HUES6 (cell line): ENCODE measurements around the gene CDH22.

Source experiments
- H3K27ac ChIP-seq: 2 replicates; pipeline ENCODE4 v1.7.0; 2013; ENCODE audit warnings: low read depth, mild to moderate bottlenecking, low read length, inconsistent platforms
- H3K27me3 ChIP-seq: 2 replicates; pipeline ENCODE4 v1.6.1; 2013; ENCODE audit warnings: low read length; ENCODE audit not compliant: control insufficient read depth, insufficient read depth
- H3K36me3 ChIP-seq: 2 replicates; pipeline ENCODE4 v1.6.1; 2013; ENCODE audit warnings: low read length; ENCODE audit not compliant: control insufficient read depth, insufficient read depth
- H3K4me1 ChIP-seq: 2 replicates; pipeline ENCODE4 v1.6.1; 2013; ENCODE audit warnings: low read length; ENCODE audit not compliant: control insufficient read depth, insufficient read depth
- H3K4me3 ChIP-seq: 2 replicates; pipeline ENCODE4 v1.5.1; 2013; ENCODE audit warnings: low read depth, low read length
- H3K9ac ChIP-seq: one replicate; pipeline ENCODE4 v1.6.1; 2013; ENCODE audit warnings: mild to moderate bottlenecking, low read length
- H3K9me3 ChIP-seq: 2 replicates; pipeline ENCODE4 v1.6.1; 2013; ENCODE audit warnings: low read depth, low read length; ENCODE audit not compliant: control insufficient read depth, insufficient read depth

The CDH22 gene

DNA sequence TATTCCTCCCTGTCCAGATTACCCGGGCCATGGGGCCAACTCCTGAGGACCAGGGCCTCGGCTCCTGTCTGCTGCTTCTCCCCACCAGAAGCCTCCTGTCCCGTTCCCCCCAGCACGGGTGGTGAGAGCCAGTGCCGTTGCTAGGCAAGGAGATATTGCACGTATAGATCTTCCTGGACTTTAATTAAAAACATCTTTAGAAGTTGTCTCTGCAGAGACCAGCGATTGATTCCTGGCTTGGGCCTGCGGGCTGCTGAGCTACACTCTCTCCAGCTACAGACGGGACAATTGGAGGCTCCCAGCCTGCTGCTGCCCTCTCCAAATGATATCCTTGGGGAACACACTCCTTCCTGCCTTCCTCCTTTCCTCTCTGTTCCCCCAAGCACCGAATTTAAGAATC lies 74.6 kb downstream of the CDH22 start:
- H3K9me3 ChIP-seq = no peaks in the 10 kb centered on the region
- H3K9ac ChIP-seq = no peak overlapping the region
- no peaks in the 10 kb centered on the region for H3K36me3 ChIP-seq
- H3K4me3 ChIP-seq = no peak overlapping the region
- H3K27me3 ChIP-seq = peaks cover 13% of the 10 kb centered on the region; the same call in 1 of the 2 replicates
- peaks cover 6% of the 10 kb centered on the region for H3K4me1 ChIP-seq
- H3K27ac ChIP-seq = no peak overlapping the region

DNA sequence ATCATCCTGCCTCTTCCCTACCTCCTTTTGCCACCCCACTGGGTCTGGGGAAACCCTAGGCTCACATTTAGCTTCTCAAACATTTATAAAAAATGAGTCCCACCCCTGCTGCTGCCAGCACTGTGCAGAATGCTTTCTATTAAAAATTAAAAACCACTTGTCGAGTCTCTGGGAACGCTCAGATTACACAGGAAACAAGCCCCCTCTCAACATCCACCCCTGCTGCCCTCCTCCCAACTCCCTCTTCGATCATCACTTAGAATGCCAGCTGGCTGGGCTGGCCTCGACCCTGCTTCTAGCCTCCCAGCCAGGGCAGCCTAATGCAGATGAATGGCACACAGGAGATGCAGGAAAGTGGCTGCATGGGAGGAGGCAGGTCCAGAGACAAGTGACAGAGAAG lies 75.8 kb downstream of the CDH22 start:
- no peaks in the 10 kb centered on the region for H3K36me3 ChIP-seq
- H3K27me3 ChIP-seq = peaks cover 18% of the 10 kb centered on the region; the same call in 1 of the 2 replicates
- no peak overlapping the region for H3K9ac ChIP-seq
- H3K4me1 ChIP-seq = peaks cover 6% of the 10 kb centered on the region
- no peak overlapping the region for H3K4me3 ChIP-seq
- no peak overlapping the region for H3K27ac ChIP-seq
- H3K9me3 ChIP-seq = no peaks in the 10 kb centered on the region

DNA sequence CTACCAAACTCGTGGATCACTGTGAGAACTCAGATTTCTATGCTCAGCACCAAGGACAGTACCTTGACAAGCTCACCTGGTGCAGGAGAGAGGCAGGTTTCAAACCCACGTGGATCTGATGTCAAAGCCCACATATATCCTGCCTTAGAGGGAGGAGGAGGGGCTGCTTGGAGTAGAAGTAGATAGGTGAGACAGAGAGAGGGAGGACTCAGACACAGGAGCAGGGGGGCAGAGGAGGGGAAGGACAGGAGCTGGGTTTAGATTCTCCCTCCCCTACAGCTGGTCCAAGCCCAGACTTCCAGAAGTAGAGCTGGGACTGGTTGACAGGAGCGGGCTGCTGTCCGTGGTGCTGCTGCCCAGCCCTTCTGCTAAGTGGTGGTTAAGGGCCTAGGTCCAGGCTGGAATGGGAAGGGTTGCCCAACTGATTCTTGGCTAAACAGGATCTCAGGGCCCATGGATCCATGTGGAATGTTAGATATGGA lies 77.5 kb downstream of the CDH22 start:
- Histone ChIP-seq H3K4me3 (no peak overlapping the region), H3K9me3 (no peaks in the 10 kb centered on the region), H3K9ac (no peak overlapping the region), H3K27ac (no peak overlapping the region), H3K27me3 (peaks cover 18% of the 10 kb centered on the region; the same call in 1 of the 2 replicates), H3K4me1 (peaks cover 7% of the 10 kb centered on the region; the same call in 1 of the 2 replicates), H3K36me3 (no peaks in the 10 kb centered on the region)

DNA sequence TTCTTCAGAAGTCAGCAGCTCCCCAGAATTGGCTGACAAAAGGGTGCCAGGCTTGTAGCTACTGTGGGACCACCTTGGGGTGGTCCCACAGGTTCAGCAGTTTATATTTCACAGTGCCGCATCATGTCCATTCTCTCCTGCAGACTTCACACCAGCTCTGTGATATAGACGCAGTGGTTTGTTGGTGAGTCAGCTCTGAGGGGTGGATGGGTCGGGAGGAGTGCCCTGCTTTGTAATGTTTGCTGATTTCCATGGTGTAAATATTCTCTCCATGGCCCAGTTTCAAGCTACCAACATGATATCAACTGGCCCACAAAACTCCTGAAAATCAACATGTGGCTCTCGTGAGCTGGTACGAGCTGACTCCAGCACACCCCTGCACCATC lies 78.2 kb downstream of the CDH22 start:
- Histone ChIP-seq H3K27ac (no peak overlapping the region), H3K4me3 (no peak overlapping the region), H3K36me3 (no peaks in the 10 kb centered on the region), H3K4me1 (peaks cover 7% of the 10 kb centered on the region; the same call in 1 of the 2 replicates), H3K27me3 (peaks cover 12% of the 10 kb centered on the region; the same call in 1 of the 2 replicates), H3K9me3 (no peaks in the 10 kb centered on the region), H3K9ac (no peak overlapping the region)

DNA sequence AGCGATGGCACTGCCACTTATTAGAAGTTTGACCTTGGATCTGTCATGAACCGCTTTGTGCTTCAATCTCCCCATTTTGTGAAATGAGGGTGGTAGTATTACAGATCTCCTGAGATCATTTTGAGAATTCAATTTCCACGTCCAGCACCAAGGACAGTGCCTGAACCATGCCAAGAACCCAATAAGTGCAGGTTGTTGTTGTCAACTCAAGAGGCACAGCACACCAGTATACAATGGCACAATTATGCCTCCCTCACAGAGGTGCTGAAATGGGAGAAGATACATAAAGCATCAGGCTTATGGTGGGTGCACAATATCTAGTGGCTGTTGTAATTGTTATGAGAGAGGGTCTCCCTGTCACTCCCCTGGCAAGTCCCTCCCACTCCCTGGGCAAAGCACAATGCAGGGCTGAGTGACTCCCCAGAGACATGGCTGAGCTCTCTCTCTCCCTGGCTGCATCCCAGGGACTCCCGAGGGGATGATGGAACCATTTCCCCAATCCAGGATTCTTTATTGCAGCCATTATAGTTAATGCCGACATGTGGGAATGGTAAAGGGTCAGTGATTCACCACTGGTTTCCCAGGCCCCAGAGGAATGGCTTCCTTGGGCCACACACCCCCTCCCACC lies 78.7 kb downstream of the CDH22 start:
- H3K4me3 ChIP-seq = no peak overlapping the region
- H3K9me3 ChIP-seq = no peaks in the 10 kb centered on the region
- H3K36me3 ChIP-seq = no peaks in the 10 kb centered on the region
- H3K4me1 ChIP-seq = peaks cover 7% of the 10 kb centered on the region; the same call in 1 of the 2 replicates
- H3K27ac ChIP-seq = no peak overlapping the region
- no peak overlapping the region for H3K9ac ChIP-seq
- H3K27me3 ChIP-seq = peaks cover 9% of the 10 kb centered on the region; the same call in 1 of the 2 replicates

DNA sequence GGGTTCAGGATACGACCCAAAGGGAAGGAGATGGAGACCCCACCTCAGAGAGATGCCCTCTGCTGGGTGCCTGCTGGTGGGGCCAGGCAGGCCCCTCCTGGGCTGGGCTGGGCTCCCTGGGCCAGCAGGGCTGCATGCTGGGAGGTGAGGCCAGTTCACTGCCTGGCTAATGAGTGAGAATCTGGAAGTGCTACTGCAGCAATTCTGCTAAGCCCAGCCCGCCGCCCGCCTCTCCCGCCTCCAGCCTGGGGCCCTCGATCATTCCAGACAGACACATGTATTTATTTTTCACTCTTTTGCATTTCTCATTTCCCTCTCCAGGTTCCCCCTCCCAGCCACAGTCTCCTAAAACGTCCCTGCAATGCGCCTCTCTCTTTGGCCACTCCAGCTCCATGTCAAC lies 79.6 kb downstream of the CDH22 start:
- Histone ChIP-seq H3K27ac (no peak overlapping the region), H3K27me3 (peaks cover 5% of the 10 kb centered on the region; the same call in 1 of the 2 replicates), H3K36me3 (no peaks in the 10 kb centered on the region), H3K9me3 (no peaks in the 10 kb centered on the region), H3K9ac (no peak overlapping the region), H3K4me3 (no peak overlapping the region), H3K4me1 (peaks cover 11% of the 10 kb centered on the region; the same call in 1 of the 2 replicates)

DNA sequence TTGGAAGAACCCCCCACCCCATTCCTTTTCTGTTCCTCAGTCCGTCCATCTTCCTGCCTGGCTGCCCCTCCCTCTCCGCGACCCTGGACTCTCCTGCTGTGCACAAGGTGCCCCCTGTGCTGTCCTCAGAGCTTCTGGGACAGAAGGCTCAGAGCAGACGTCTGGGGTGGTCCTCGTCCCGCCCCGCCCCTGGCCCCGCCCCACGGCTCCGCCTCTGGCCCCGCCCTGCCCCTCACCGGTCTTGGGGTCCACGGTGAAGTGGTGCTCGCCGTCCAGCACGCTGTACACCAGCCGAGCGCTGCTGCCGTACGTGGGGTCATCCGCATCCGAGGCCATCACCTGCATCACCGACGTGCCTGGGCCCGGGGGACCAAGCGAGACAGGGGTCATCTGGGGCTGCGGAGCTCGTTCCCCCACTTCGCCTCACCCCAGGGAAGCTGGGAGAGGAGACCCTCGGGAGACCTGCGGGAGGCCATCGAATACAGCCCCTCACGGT lies 81.0 kb downstream of the CDH22 start:
- no peaks in the 10 kb centered on the region for H3K9me3 ChIP-seq
- H3K27me3 ChIP-seq = peaks cover 5% of the 10 kb centered on the region; the same call in 1 of the 2 replicates
- H3K9ac ChIP-seq = no peak overlapping the region
- peaks cover 22% of the 10 kb centered on the region for H3K4me1 ChIP-seq
- no peak overlapping the region for H3K4me3 ChIP-seq
- no peaks in the 10 kb centered on the region for H3K36me3 ChIP-seq
- H3K27ac ChIP-seq = no peak overlapping the region

DNA sequence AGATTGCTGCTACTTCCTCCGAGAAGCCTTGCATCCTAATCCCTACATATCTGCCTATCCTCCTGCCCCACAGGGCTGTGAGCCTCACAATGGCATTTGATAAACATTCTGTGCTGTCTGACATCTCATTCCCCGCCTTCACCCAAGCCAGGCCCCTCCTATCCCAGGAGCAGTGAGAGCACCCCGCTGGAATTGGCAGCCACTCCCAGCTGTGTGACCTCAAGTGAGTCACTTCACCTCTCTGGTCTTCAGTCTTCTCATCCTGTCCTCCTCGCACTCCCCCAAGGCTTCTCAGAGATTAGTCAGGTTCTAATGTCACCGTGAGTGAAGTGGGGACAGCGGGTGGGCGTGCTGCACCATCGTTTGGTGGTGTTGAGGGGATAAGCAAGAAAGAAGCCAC lies 81.7 kb downstream of the CDH22 start:
- H3K4me3 ChIP-seq = no peak overlapping the region
- peaks cover 5% of the 10 kb centered on the region; the same call in 1 of the 2 replicates for H3K27me3 ChIP-seq
- H3K36me3 ChIP-seq = no peaks in the 10 kb centered on the region
- no peaks in the 10 kb centered on the region for H3K9me3 ChIP-seq
- peaks cover 29% of the 10 kb centered on the region for H3K4me1 ChIP-seq
- H3K27ac ChIP-seq = no peak overlapping the region
- no peak overlapping the region for H3K9ac ChIP-seq

DNA sequence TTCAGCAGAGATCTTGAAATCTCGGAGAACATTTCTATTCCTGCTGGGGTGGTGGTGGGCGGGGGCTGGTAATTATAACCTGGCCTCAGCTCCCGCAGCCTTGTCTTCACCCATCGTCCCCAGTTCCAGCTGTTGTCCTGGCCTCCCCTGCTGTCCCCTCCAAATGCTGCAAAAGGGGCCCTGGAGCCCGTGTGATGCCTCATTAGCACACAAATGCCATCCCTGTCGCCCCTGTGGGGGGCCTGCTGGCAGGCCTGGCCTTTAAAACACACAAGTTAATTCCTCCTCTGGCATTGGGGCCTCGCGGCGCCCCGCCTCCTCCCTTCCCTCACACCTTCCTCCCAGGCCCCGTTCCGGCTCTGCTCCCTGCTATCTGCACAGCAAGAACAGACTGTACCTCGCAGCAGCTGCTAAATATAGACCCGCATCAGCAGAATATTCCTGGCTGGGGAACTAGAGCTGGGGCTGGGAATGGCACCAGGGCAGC lies 85.7 kb downstream of the CDH22 start:
- no peak overlapping the region for H3K27ac ChIP-seq
- no peaks in the 10 kb centered on the region for H3K9me3 ChIP-seq
- peaks cover under 1% of the 10 kb centered on the region; the same call in 1 of the 2 replicates for H3K27me3 ChIP-seq
- no peaks in the 10 kb centered on the region for H3K36me3 ChIP-seq
- peaks cover 35% of the 10 kb centered on the region for H3K4me1 ChIP-seq
- H3K9ac ChIP-seq = peak overlapping the region; percentile 30
- no peak overlapping the region for H3K4me3 ChIP-seq

DNA sequence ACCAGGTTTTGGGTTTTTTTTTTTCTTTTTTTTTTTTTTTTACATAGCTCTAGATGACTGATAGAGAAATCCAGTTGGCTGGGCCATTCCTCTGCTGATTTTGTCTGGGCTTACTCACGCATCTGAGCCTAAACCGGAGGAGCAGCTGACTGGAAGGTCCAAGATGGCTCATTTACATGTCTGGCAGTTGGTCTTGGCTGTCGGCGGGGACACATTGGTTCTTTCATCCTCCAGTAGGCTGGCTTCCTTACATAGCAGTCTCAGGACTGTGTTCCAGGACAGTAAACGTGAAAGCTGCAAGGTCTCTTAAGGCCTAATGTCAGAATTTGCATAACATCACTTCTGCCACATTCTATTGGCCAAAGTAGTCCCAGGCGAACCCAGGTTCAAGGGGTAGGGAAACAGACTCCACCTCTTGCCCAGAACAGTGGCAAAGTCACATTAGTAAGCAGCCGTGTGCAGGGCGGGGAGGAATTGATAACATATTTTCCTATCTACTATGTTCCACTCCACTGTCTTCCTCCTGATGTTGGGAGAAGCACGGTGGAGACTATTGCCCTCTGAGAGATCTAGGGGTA lies 87.0 kb downstream of the CDH22 start:
- Histone ChIP-seq H3K9me3 (no peaks in the 10 kb centered on the region), H3K36me3 (no peaks in the 10 kb centered on the region), H3K27me3 (no peaks in the 10 kb centered on the region), H3K4me1 (peaks cover 36% of the 10 kb centered on the region), H3K9ac (no peak overlapping the region), H3K27ac (no peak overlapping the region), H3K4me3 (no peak overlapping the region)
